Stomach (tissue), 9 donors: ENCODE results near the gene FOXJ3. TPM values are rescaled to one million over a fixed set of nuclear protein-coding genes. Genes with fewer than 3 reads are reported as not detected.

Experiments used
- DNase-seq, 2 donors: peaks; one replicate each; pipeline versions ENCODE4 v3.0.0 to v3.0.0-alpha.2; 2013 to 2019
- H3K27ac ChIP-seq, 5 donors: fragments of 200-600 bp in 4 of 5; sonication (generic) in 4 of 5; one replicate each; pipeline ENCODE4 v1.5.1; 2013 to 2019; ENCODE audit warnings: mild to moderate bottlenecking in 1 of 5, moderate library complexity in 1 of 5
- H3K27me3 ChIP-seq, 3 donors: fragments of 200-600 bp; sonication (generic); one replicate each; pipeline ENCODE4 v1.5.1; 2017 to 2019; ENCODE audit warnings: mixed run types in 1 of 3
- H3K36me3 ChIP-seq, 4 donors: fragments of 200-600 bp; sonication (generic); 1 replicate in 3 of 4; 2 replicates in 1 of 4; pipeline ENCODE4 v1.5.1; 2016 to 2019
- H3K4me1 ChIP-seq, 4 donors: fragments of 200-600 bp; sonication (generic); one replicate each; pipeline ENCODE4 v1.5.1; 2016 to 2019
- H3K4me3 ChIP-seq, 4 donors: fragments of 200-600 bp; sonication (generic) in 3 of 4; one replicate each; pipeline ENCODE4 v1.5.1; 2016 to 2019; ENCODE audit warnings: mild to moderate bottlenecking in 1 of 4
- H3K9me3 ChIP-seq, 4 donors: fragments of 200-600 bp; sonication (generic); one replicate each; pipeline ENCODE4 v1.5.1; 2016 to 2019
- EP300 ChIP-seq: sonication (generic); formaldehyde crosslinking; IDR thresholded peaks from one replicate; pipeline ENCODE4 v1.6.1; 2017; ENCODE audit warnings: antibody characterized with exemption
- POLR2A ChIP-seq, 4 donors: fragments of 450-650 bp; IDR thresholded peaks; one replicate each; pipeline ENCODE4 v1.6.1; 2016; ENCODE audit warnings: antibody characterized with exemption in 4 of 4, control low read depth in 2 of 4, mild to moderate bottlenecking in 1 of 4, moderate library complexity in 1 of 4
- POLR2AphosphoS5 ChIP-seq, 3 donors: sonication (generic); formaldehyde crosslinking; IDR thresholded peaks; one replicate each; pipeline ENCODE4 v1.6.1; 2016; ENCODE audit warnings: antibody characterized with exemption in 3 of 3
- WGBS, 5 donors: extraction: QIAGEN DNeasy Blood & Tissue Kit in 3 of 5; methylation state at CpG; one replicate each; pipeline versions ENCODE4 v1.1.5 to v1.1.7; 2013 to 2018; 5-methylcytosine and 5-hydroxymethylcytosine counted together
- intact Hi-C: fragments of 100-400 bp; cut with DNase I; formaldehyde crosslinking; loops from one replicate; pipeline ENCODE4 v1.15.1; 2023; ENCODE audit warnings: low total_unique reads
- polyA plus RNA-seq, 3 donors: library from polyadenylated mRNA; stranded (reverse); fragments of 200-250 nt; gene quantifications; one replicate each; pipeline ENCODE4 v1.2.3, GENCODE V29; 2013
- total RNA-seq, 5 donors: library from RNA; depleted of rRNA; stranded (reverse); fragments of >200 nt; gene quantifications; one replicate each; pipeline versions ENCODE4 v1.1.0 to v1.2.3, GENCODE V29; 2014 to 2016
- TF ChIP-seq, protein P1 (sequence below), 7 experiments: fragments of 450-650 bp in 4 of 7; fragments of 200-600 bp in 3 of 7; sonication (generic) in 3 of 7; IDR thresholded peaks; one replicate each; pipeline ENCODE4 v1.5.1; 2016 to 2019; ENCODE audit warnings: antibody characterized with exemption in 7 of 7, control low read depth in 2 of 7, mild to moderate bottlenecking in 1 of 7
- donor health status: healthy with polysubstance abuse.
- donor health status: Bipolar disorder and iron deficiency.
- donor health status: healthy.

Gene FOXJ3
- total and polyA plus RNA-seq, 8 donors, result 8.3 to 57.3 (median 12.3) TPM

DNA sequence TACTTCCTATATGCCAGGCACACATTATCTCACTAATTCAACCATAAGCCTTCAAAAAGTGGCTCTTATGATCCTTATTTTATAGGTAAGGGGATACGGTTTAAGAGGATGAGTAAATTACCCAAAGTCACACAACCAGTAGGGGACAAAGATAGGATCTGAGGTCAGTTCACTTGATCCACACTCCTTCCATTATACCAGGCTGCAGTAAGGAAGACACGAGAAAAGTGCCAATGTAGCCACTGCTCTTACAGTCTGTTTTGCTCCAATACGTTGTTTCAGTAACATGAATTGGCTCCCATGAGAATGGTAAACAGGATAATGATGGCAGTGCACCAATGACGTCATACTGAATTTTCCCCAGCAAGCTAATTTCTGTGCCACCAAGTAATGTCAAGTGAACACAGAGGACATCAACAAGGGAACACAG is 155.1 kb downstream of the FOXJ3 start:
- 70 to 77% (median 75%) methylated on average over 4 of the region's 4 CpGs for WGBS, 5 donors
- Histone ChIP-seq H3K27me3 (no peaks in the 10 kb centered on the region), H3K4me3 (no peak overlapping the region), H3K9me3 (no peaks in the 10 kb centered on the region), H3K36me3 (peaks cover 0 to 50% (median 45%) of the 10 kb centered on the region in 4 donors), H3K4me1 (peaks cover 16 to 36% (median 27%) of the 10 kb centered on the region in 4 donors), H3K27ac (peak overlapping the region in 1 of 5 donors; percentile 21)
- DNase-seq, result no peak
- intact Hi-C loops, result no loop called here
- TF ChIP-seq POLR2A (IDR thresholded peaks at IDR 0.05) (no peak), POLR2AphosphoS5 (IDR thresholded peaks at IDR 0.05) (no peak), EP300 (no peak)
- TF ChIP-seq, protein P1, sequence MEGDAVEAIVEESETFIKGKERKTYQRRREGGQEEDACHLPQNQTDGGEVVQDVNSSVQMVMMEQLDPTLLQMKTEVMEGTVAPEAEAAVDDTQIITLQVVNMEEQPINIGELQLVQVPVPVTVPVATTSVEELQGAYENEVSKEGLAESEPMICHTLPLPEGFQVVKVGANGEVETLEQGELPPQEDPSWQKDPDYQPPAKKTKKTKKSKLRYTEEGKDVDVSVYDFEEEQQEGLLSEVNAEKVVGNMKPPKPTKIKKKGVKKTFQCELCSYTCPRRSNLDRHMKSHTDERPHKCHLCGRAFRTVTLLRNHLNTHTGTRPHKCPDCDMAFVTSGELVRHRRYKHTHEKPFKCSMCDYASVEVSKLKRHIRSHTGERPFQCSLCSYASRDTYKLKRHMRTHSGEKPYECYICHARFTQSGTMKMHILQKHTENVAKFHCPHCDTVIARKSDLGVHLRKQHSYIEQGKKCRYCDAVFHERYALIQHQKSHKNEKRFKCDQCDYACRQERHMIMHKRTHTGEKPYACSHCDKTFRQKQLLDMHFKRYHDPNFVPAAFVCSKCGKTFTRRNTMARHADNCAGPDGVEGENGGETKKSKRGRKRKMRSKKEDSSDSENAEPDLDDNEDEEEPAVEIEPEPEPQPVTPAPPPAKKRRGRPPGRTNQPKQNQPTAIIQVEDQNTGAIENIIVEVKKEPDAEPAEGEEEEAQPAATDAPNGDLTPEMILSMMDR (IDR thresholded peaks at IDR 0.05), result no peak

DNA sequence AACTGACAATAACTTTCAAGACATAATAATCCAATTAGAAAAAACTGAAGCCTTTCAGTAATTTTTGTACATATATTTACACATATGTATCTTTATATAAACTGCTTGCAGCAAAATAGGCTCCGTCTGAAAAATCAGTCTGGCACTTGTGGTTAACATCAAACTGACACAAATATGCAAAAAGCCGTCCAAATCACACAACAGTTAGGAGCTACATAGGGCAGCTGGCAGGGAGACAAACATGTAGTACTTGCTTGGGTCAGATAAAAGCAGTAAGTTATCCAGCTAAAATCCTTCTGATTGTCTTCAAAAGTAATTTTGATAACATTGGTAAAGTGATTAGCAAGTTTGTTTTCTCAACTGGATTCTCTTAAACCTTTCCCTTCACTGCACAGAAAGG is 155.8 kb downstream of the FOXJ3 start:
- peaks cover 16 to 36% (median 27%) of the 10 kb centered on the region in 4 donors for H3K4me1 ChIP-seq
- 7 to 22% (median 12%) methylated on average over 2 of the region's 2 CpGs for WGBS, 5 donors
- no peaks in the 10 kb centered on the region for H3K9me3 ChIP-seq
- peak in 1 of 2 donors; percentile 70 for DNase-seq
- intact Hi-C loops, result no loop called here
- peak overlapping the region in 1 of 5 donors; percentile 21 for H3K27ac ChIP-seq
- no peak for TF ChIP-seq EP300
- TF ChIP-seq POLR2A (IDR thresholded peaks at IDR 0.05), result no peak
- TF ChIP-seq, protein P1 (IDR thresholded peaks at IDR 0.05), result no peak
- no peak for TF ChIP-seq POLR2AphosphoS5 (IDR thresholded peaks at IDR 0.05)
- H3K36me3 ChIP-seq, result peaks cover 0 to 44% (median 39%) of the 10 kb centered on the region in 4 donors
- no peaks in the 10 kb centered on the region for H3K27me3 ChIP-seq
- no peak overlapping the region for H3K4me3 ChIP-seq

DNA sequence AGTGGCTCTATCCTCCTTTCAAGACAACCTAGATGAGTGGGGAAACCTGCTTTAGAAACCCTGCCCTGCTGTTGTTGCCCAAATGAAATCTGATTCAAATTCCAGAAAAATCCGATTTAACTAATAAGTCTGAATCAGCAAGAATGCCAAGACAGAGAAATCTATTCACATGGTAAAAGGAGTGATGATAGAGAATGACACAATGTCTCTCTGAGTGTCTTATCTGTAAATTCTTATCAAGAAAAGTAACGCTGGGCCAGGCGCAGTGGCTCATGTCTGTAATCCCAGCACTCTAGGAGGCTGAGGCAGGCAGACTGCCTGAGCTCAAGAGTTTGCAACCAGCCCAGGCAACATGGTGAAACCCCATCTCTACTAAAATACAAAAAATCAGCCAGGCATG is 156.8 kb downstream of the FOXJ3 start:
- Histone ChIP-seq H3K27ac (peak overlapping the region in 1 of 5 donors; percentile 1), H3K9me3 (no peaks in the 10 kb centered on the region), H3K4me3 (no peak overlapping the region), H3K36me3 (peaks cover 0 to 36% (median 33%) of the 10 kb centered on the region in 4 donors), H3K27me3 (no peaks in the 10 kb centered on the region), H3K4me1 (peaks cover 22 to 46% (median 36%) of the 10 kb centered on the region in 4 donors)
- TF ChIP-seq EP300 (no peak), POLR2AphosphoS5 (IDR thresholded peaks at IDR 0.05) (no peak), POLR2A (IDR thresholded peaks at IDR 0.05) (no peak)
- TF ChIP-seq, protein P1 (IDR thresholded peaks at IDR 0.05), result no peak
- intact Hi-C loops, result no loop called here
- no peak for DNase-seq
- WGBS, 5 donors, result 42 to 55% (median 49%) methylated on average over 3 of the region's 3 CpGs

DNA sequence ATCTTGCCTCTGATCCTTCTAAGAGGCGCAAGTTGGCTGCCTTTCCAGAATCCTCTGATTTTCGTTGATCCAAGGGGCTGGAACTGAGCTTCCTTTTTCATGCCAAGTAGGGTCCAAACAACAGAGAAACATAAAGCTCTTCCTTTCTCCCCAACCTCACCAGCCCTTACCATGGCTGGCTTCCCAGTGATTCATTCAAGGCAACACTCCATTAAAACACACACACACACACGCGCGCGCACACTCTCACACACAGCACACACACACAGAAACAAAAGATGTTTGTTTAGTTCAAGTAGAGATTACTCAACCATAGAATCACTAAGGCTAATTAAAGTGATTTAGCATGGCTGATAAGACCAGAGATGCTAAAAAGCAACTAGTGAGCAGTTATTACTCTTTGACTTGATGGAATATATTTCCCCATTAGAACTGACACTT is 157.5 kb downstream of the FOXJ3 start:
- peaks cover 29 to 53% (median 43%) of the 10 kb centered on the region in 4 donors for H3K4me1 ChIP-seq
- no peaks in the 10 kb centered on the region for H3K27me3 ChIP-seq
- DNase-seq, result peak in 1 of 2 donors; percentile 74
- no peak overlapping the region for H3K4me3 ChIP-seq
- H3K36me3 ChIP-seq, result peaks cover 0 to 32% (median 30%) of the 10 kb centered on the region in 4 donors
- intact Hi-C loops, result no loop called here
- WGBS, 5 donors, result 23 to 57% (median 47%) methylated on average over 6 of the region's 6 CpGs
- TF ChIP-seq, protein P1 (IDR thresholded peaks at IDR 0.05), result no peak
- TF ChIP-seq POLR2AphosphoS5 (IDR thresholded peaks at IDR 0.05), result peak in 1 of 3 donors; percentile 26
- H3K9me3 ChIP-seq, result no peaks in the 10 kb centered on the region
- H3K27ac ChIP-seq, result peak overlapping the region in 1 of 5 donors; percentile 4
